Loucy (cell line): ENCODE data around the gene TRPV4.

Source experiments
- CTCF ChIP-seq: fragments of 200-600 bp; sonication (generic); conservative IDR thresholded peaks from 2 replicates; pipeline ENCODE4 v1.5.1; 2014; ENCODE audit warnings: mild to moderate bottlenecking, antibody characterized with exemption, low read length
- EZH2phosphoT487 ChIP-seq: fragments of 200-600 bp; IDR thresholded peaks from 2 replicates; pipeline ENCODE4 v1.6.1; 2018; ENCODE audit warnings: antibody characterized with exemption, mild to moderate bottlenecking, moderate library complexity, borderline replicate concordance

DNA sequence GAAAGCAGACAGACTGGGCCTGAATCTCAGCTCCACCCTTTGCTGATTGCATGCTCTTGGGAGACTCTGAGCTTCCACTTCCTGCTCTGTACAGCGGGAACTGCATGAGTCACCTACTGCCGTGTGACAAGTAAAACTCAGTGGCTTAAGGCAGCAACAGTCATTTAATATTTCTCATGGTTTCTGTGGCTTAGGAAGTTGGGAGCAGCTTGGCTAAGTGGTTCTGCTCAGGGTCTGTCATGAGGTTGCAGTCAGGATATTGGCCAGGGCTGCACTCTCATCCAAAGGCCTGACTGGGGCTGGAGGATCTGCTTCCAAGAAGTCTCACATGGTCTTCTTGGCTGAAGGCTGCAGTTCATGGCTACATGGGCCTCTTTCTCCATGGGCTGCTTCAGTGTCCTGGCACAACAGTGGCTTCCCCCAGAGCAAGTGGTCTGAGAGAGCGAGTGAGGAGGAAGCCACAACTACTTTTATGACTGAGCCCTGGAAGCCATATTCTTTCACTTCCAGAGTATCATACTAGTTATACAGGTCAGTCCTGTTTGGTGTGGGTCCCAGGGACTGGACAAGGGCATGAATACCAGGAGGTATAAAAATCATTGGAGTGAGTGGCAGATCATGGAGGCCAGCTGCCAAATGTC is 69.9 kb downstream of the TRPV4 start:
- TF ChIP-seq CTCF (no peak), EZH2phosphoT487 (no peak)
